Sigmoid colon (tissue), 3 donors: ENCODE measurements around the gene BAHD1.

Source experiments
- CTCF ChIP-seq, 4 experiments: fragments of 450-650 bp in 3 of 4; fragments of 200-600 bp in 1 of 4; IDR thresholded peaks; one replicate each; pipeline ENCODE4 v1.5.1; 2016 to 2019; ENCODE audit warnings: antibody characterized with exemption in 4 of 4, mild to moderate bottlenecking in 3 of 4, moderate library complexity in 2 of 4
- POLR2A ChIP-seq, 2 donors: fragments of 450-650 bp; IDR thresholded peaks; one replicate each; pipeline ENCODE4 v1.6.1; 2016; ENCODE audit warnings: antibody characterized with exemption in 2 of 2, mild to moderate bottlenecking in 2 of 2, moderate library complexity in 2 of 2

DNA sequence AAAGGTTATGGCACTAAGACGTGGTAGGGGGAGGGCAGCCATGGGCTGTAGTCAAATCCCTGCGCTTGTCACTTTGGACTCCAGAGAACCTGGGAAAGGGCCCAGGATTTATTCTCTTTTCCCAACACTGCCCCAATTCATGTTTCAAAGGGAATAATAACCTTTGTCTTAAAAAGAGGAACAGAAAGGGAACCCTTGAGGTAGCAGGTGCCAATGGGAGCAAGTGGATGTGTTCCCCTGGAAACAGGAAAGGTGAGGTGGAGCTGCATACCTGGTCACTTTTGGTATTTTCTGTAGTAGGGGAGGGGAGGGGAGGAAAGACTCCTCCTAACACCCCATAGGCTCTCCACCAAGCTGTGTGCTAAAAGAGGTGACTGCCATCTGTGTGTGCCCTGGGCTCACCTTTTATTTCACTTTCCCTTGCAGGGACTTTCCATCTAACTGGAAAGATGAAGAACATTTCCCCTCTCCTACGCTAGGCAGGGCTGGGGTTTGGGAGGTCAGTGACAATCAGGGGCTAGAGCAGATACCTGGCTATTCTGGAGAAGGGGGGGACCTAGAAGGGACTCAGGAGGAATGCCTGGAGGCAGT, 23.9 kb downstream of the BAHD1 start:
- no peak for TF ChIP-seq CTCF (IDR thresholded peaks at IDR 0.05)
- TF ChIP-seq POLR2A (IDR thresholded peaks at IDR 0.05) = no peak
